Mesenchymal stem cell (in vitro differentiated cells and primary cell): ENCODE results near the gene HOXD4.

Source experiments
- DNase-seq: peaks from one replicate; pipeline ENCODE4 v3.0.0-alpha.2; 2013
- H2AFZ ChIP-seq: one replicate; pipeline ENCODE4 v1.6.1; 2013; ENCODE audit warnings: low read depth, mild to moderate bottlenecking, control low read depth, inconsistent platforms, low read length, moderate library complexity
- H2AK5ac ChIP-seq: 2 replicates; pipeline ENCODE4 v1.6.1; 2013; ENCODE audit warnings: low read length, moderate library complexity, mild to moderate bottlenecking, inconsistent platforms; ENCODE audit not compliant: severe bottlenecking
- H2BK120ac ChIP-seq: one replicate; pipeline ENCODE4 v1.6.1; 2013; ENCODE audit warnings: low read depth, mild to moderate bottlenecking, inconsistent platforms, low read length, moderate library complexity
- H2BK12ac ChIP-seq, 2 experiments: one replicate each; pipeline ENCODE4 v1.6.1; 2013; ENCODE audit warnings: inconsistent platforms in 2 of 2, low read length in 2 of 2, mild to moderate bottlenecking in 2 of 2, moderate library complexity in 2 of 2, control low read depth in 1 of 2
- H2BK15ac ChIP-seq: one replicate; pipeline ENCODE4 v1.6.1; 2013; ENCODE audit warnings: mild to moderate bottlenecking, low read depth, inconsistent platforms; ENCODE audit not compliant: poor library complexity, severe bottlenecking
- H2BK5ac ChIP-seq: 2 replicates; pipeline ENCODE4 v1.6.1; 2013; ENCODE audit warnings: low read depth, mild to moderate bottlenecking, low read length, control low read depth, inconsistent platforms; ENCODE audit not compliant: poor library complexity, severe bottlenecking
- H3K14ac ChIP-seq, 2 experiments: one replicate each; pipeline ENCODE4 v1.6.1; 2013; ENCODE audit warnings: inconsistent platforms in 2 of 2, low read length in 2 of 2, control low read depth in 1 of 2, mild to moderate bottlenecking in 1 of 2, moderate library complexity in 1 of 2
- H3K18ac ChIP-seq, 2 experiments: one replicate each; pipeline ENCODE4 v1.6.1; 2013; ENCODE audit warnings: inconsistent platforms in 2 of 2, low read length in 2 of 2, control low read depth in 1 of 2, low read depth in 1 of 2, mild to moderate bottlenecking in 1 of 2
- H3K23ac ChIP-seq, 2 experiments: one replicate each; pipeline ENCODE4 v1.6.1; 2013; ENCODE audit warnings: inconsistent platforms in 2 of 2, low read length in 2 of 2, mild to moderate bottlenecking in 2 of 2, moderate library complexity in 2 of 2, control low read depth in 1 of 2
- H3K27ac ChIP-seq: 2 replicates; pipeline ENCODE4 v1.5.1; 2013; ENCODE audit warnings: mild to moderate bottlenecking, moderate library complexity, low read length, control low read depth, inconsistent platforms; ENCODE audit not compliant: poor library complexity, severe bottlenecking
- H3K27me3 ChIP-seq, 2 experiments: 2 replicates each; pipeline versions ENCODE4 v1.6.1 to v1.7.0; 2013; ENCODE audit warnings: low read length in 2 of 2, mild to moderate bottlenecking in 2 of 2, moderate library complexity in 2 of 2, control low read depth in 1 of 2, inconsistent platforms in 1 of 2; ENCODE audit not compliant: control insufficient read depth in 1 of 2, insufficient read depth in 1 of 2
- H3K36me3 ChIP-seq, 2 experiments: 2 replicates each; pipeline versions ENCODE4 v1.6.1 to v1.7.0; 2013; ENCODE audit warnings: low read length in 2 of 2, control low read depth in 1 of 2, inconsistent platforms in 1 of 2, low read depth in 1 of 2, mild to moderate bottlenecking in 1 of 2; ENCODE audit not compliant: insufficient read depth in 2 of 2, control insufficient read depth in 1 of 2
- H3K4ac ChIP-seq, 2 experiments: one replicate each; pipeline ENCODE4 v1.6.1; 2013; ENCODE audit warnings: inconsistent platforms in 2 of 2, low read length in 2 of 2, mild to moderate bottlenecking in 2 of 2, moderate library complexity in 2 of 2, control low read depth in 1 of 2, low read depth in 1 of 2
- H3K4me1 ChIP-seq: 2 replicates; pipeline ENCODE4 v1.6.1; 2013; ENCODE audit warnings: low read depth, low read length, control low read depth; ENCODE audit not compliant: control insufficient read depth, insufficient read depth
- H3K4me2 ChIP-seq: 2 replicates; pipeline ENCODE4 v1.6.1; 2013; ENCODE audit warnings: low read length, mild to moderate bottlenecking, inconsistent platforms; ENCODE audit not compliant: poor library complexity, severe bottlenecking
- H3K4me3 ChIP-seq, 2 experiments: 2 replicates each; pipeline versions ENCODE4 v1.5.1 to v1.7.0; 2013; ENCODE audit warnings: low read length in 2 of 2, mild to moderate bottlenecking in 2 of 2, control low read depth in 1 of 2, low read depth in 1 of 2; ENCODE audit not compliant: insufficient read depth in 1 of 2
- H3K79me1 ChIP-seq: replicated peaks from 2 replicates; pipeline ENCODE4 v1.6.1; 2013; ENCODE audit warnings: mild to moderate bottlenecking, control low read depth, low read length, inconsistent platforms; ENCODE audit not compliant: poor library complexity, severe bottlenecking
- H3K9ac ChIP-seq: 2 replicates; pipeline ENCODE4 v1.7.0; 2013; ENCODE audit warnings: mild to moderate bottlenecking, low read length, moderate library complexity
- H3K9me3 ChIP-seq: 2 replicates; pipeline ENCODE4 v1.7.0; 2013; ENCODE audit warnings: mild to moderate bottlenecking, low read length; ENCODE audit not compliant: control insufficient read depth
- H4K8ac ChIP-seq: one replicate; pipeline ENCODE4 v1.6.1; 2013; ENCODE audit warnings: inconsistent platforms, mild to moderate bottlenecking, low read length, moderate library complexity
- H4K91ac ChIP-seq: one replicate; pipeline ENCODE4 v1.6.1; 2013; ENCODE audit warnings: mild to moderate bottlenecking, low read length, inconsistent platforms
- WGBS: methylation state at CpG from one replicate; pipeline ENCODE4 v1.1.7; 2013; ENCODE audit warnings: mixed read lengths; 5-methylcytosine and 5-hydroxymethylcytosine counted together

The HOXD4 gene

DNA sequence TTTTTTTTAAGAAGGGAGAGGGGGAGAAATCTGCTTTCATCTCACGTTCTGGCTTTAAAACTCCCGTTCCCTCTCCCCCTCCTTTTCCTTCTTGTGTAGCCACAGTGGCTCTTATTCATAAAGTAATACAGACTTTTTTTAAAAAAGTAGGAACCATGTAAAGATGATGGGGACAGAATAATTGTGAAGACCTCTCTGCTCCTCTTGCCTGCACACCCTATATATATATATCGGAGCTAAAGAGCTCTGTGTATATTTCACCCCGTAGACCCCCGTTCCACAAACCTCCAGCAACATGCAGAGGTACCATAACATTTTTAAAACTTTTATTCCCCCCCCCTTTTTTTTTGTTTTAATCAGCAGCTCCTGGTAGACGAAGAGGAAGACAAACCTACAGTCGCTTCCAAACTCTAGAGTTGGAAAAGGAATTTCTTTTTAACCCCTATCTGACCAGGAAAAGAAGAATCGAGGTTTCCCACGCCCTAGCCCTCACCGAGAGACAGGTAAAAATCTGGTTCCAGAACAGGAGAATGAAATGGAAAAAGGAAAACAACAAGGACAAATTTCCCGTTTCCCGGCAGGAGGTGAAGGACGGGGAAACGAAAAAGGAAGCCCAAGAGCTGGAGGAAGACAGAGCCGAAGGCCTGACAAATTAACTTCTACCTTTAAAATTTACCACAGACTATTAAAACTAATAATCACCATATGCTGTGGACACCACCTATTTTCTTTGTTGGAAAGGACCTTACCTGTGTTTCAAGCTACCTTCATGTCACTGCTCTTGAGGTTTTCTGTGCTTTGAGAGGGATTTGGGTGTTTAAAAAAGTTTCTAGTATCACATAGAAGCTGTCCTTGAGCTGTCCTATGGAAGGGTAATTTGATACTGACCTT, 20.1 kb upstream of the HOXD4 start:
- Histone ChIP-seq H3K9ac (peak overlapping the region; percentile 96), H3K36me3 (no peaks in the 10 kb centered on the region)

DNA sequence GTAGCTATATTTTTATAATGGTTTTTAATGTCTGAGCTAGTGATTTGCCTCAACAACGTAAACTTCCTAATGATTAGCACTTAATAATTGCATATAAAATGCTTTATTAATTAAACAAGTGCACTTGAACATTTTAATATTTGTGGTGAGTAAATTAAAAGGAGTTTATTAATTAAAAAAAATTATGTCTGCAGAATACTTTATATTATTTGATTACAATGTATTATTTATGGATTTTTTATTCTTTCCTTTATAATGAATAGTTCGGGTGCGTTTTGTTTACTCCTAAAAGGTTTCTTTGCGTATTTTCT, 19.5 kb upstream of the HOXD4 start:
- Histone ChIP-seq H2BK15ac (no peak overlapping the region), H2AFZ (no peak overlapping the region), H2BK12ac (no peak overlapping the region), H3K4me2 (no peak overlapping the region), H3K9me3 (no peaks in the 10 kb centered on the region), H2AK5ac (no peak overlapping the region), H3K9ac (peak overlapping the region; percentile 96), H4K8ac (no peak overlapping the region), H3K79me1 (peaks cover 2% of the 10 kb centered on the region), H3K36me3 (no peaks in the 10 kb centered on the region), H3K27ac (no peak overlapping the region), H4K91ac (no peak overlapping the region), H3K4me3 (peak overlapping the region in 1 of 2 experiments; percentile 82), H3K18ac (no peak overlapping the region), H3K4ac (no peak overlapping the region), H2BK5ac (no peak overlapping the region), H3K23ac (no peak overlapping the region), H2BK120ac (no peak overlapping the region), H3K14ac (no peak overlapping the region), H3K27me3 (peaks cover 0 to 68% of the 10 kb centered on the region in 2 experiments), H3K4me1 (peaks cover 22% of the 10 kb centered on the region)
- 63% methylated on average over 3 of the region's 4 CpGs for WGBS
- DNase-seq = no peak

More for the DNA sequence above, 20.1 kb upstream of the HOXD4 start:
- H2BK120ac ChIP-seq = no peak overlapping the region
- H3K18ac ChIP-seq = no peak overlapping the region
- H2BK5ac ChIP-seq = no peak overlapping the region
- H3K79me1 ChIP-seq = peaks cover 2% of the 10 kb centered on the region
- H3K4me3 ChIP-seq = peak overlapping the region in 1 of 2 experiments; percentile 82
- no peak overlapping the region for H3K4ac ChIP-seq
- H3K4me1 ChIP-seq = peaks cover 22% of the 10 kb centered on the region
- H4K8ac ChIP-seq = no peak overlapping the region
- H2AK5ac ChIP-seq = no peak overlapping the region
- no peak overlapping the region for H3K27ac ChIP-seq
- H3K14ac ChIP-seq = no peak overlapping the region
- no peaks in the 10 kb centered on the region for H3K9me3 ChIP-seq
- no peak overlapping the region for H2BK15ac ChIP-seq
- DNase-seq = no peak
- peak overlapping the region; percentile 91 for H3K4me2 ChIP-seq
- H3K23ac ChIP-seq = no peak overlapping the region
- no peak overlapping the region for H2AFZ ChIP-seq
- H4K91ac ChIP-seq = no peak overlapping the region
- no peak overlapping the region for H2BK12ac ChIP-seq
- 25% methylated on average over 13 of the region's 15 CpGs for WGBS
- H3K27me3 ChIP-seq = peaks cover 0 to 71% of the 10 kb centered on the region in 2 experiments

DNA sequence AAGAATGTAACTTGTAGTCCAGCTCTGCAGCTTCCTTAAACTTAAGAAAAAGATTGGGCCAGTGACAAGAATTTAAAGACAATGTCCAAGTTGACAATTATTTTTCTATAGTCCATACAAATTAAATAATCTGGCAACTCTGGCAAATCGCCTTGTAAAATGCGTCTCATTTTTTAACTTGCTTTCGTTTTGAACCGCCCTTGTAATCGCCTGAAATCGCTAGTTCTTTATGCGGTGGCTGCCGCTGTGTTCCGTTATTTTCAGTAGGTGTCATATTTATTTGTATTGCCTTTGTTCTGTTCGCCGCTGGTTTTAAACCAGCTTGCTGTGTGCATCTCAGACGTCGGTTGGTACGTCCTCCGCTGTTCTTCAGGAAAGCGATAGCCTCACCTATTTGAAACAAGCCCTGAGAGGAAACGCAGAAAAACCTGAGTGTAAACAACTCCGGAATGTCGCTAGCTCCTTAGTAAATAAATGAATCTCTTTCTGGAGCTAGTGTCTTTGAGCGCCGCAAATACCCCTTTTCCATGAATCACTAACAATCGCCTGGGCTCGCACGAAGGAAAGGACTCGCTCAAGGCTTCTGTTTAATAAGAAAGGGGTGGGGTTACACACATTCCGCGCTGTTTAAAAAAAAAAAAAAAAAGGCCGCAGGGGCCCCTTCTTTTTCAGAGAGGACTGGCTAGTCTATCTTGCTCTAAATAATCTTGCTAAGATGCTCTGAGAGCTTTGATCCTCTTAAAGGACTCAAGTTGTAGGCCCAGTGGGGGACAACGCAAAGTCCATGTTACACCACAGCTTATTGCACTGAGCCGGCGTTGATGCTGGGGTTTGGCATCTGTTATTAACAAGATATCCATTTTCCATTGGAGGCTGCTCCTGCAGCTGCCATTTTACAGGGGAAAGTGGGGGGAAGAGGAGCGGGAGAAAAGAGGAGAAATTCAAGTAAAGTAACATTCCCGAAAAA, 18.9 kb upstream of the HOXD4 start:
- H3K4ac ChIP-seq = no peak overlapping the region
- peaks cover 22% of the 10 kb centered on the region for H3K4me1 ChIP-seq
- H3K23ac ChIP-seq = no peak overlapping the region
- peak overlapping the region; percentile 73 for H3K4me2 ChIP-seq
- no peaks in the 10 kb centered on the region for H3K9me3 ChIP-seq
- H4K91ac ChIP-seq = no peak overlapping the region
- no peak overlapping the region for H2BK120ac ChIP-seq
- no peak overlapping the region for H2AK5ac ChIP-seq
- H3K79me1 ChIP-seq = peaks cover 2% of the 10 kb centered on the region
- peak; percentile 21 for DNase-seq
- H3K27me3 ChIP-seq = peaks cover 0 to 71% of the 10 kb centered on the region in 2 experiments
- H3K4me3 ChIP-seq = peak overlapping the region; percentile 18 to 82
- H2AFZ ChIP-seq = no peak overlapping the region
- H4K8ac ChIP-seq = no peak overlapping the region
- no peaks in the 10 kb centered on the region for H3K36me3 ChIP-seq
- 8% methylated on average over 33 of the region's 33 CpGs for WGBS
- H3K14ac ChIP-seq = no peak overlapping the region
- H2BK5ac ChIP-seq = no peak overlapping the region
- no peak overlapping the region for H3K18ac ChIP-seq
- H3K27ac ChIP-seq = peak overlapping the region; percentile 23
- H3K9ac ChIP-seq = peak overlapping the region; percentile 96
- no peak overlapping the region for H2BK15ac ChIP-seq
- no peak overlapping the region for H2BK12ac ChIP-seq

DNA sequence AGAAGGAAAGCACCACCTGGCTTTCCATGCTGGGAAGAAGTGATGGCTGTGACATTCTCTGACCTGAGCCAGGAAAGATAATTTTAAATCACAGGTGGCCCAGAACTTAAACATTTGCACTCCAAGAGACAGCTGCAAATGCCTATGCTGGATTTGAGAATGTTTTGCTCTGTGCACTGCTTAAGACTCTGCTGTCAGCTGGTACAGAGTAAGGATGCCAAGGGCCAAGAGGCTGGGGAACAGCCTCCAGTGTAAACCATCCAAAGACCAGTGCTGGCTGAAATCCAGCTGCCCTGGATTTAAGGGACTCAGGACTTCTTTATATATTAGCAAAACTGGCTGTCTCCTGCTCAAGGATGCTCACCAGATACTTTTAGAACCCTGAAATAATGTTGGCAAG, 18.0 kb upstream of the HOXD4 start:
- H2BK120ac ChIP-seq = no peak overlapping the region
- no peaks in the 10 kb centered on the region for H3K9me3 ChIP-seq

More for the DNA sequence above, 18.0 kb upstream of the HOXD4 start:
- H3K36me3 ChIP-seq = no peaks in the 10 kb centered on the region
- no peak overlapping the region for H2BK5ac ChIP-seq
- no peak overlapping the region for H3K4me3 ChIP-seq
- peaks cover 21% of the 10 kb centered on the region for H3K4me1 ChIP-seq
- H3K27ac ChIP-seq = no peak overlapping the region
- no peak overlapping the region for H2AK5ac ChIP-seq
- no peak overlapping the region for H4K8ac ChIP-seq
- no peak overlapping the region for H3K14ac ChIP-seq
- DNase-seq = no peak
- H3K23ac ChIP-seq = no peak overlapping the region
- H3K27me3 ChIP-seq = peaks cover 0 to 68% of the 10 kb centered on the region in 2 experiments
- no peak overlapping the region for H2BK12ac ChIP-seq
- peaks cover 2% of the 10 kb centered on the region for H3K79me1 ChIP-seq
- peak overlapping the region; percentile 96 for H3K9ac ChIP-seq
- no peak overlapping the region for H3K4me2 ChIP-seq
- H3K4ac ChIP-seq = no peak overlapping the region
- no peak overlapping the region for H4K91ac ChIP-seq
- no peak overlapping the region for H2BK15ac ChIP-seq
- no peak overlapping the region for H2AFZ ChIP-seq
- H3K18ac ChIP-seq = no peak overlapping the region
